Loucy (cell line): ENCODE results near the gene C16orf86.

Source experiments
- EZH2phosphoT487 ChIP-seq: fragments of 200-600 bp; IDR thresholded peaks from 2 replicates; pipeline ENCODE4 v1.6.1; 2018; ENCODE audit warnings: antibody characterized with exemption, mild to moderate bottlenecking, moderate library complexity, borderline replicate concordance
- TF ChIP-seq, protein P1 (sequence below): fragments of 200-600 bp; sonication (generic); conservative IDR thresholded peaks from 2 replicates; pipeline ENCODE4 v1.5.1; 2014; ENCODE audit warnings: mild to moderate bottlenecking, antibody characterized with exemption, low read length

DNA sequence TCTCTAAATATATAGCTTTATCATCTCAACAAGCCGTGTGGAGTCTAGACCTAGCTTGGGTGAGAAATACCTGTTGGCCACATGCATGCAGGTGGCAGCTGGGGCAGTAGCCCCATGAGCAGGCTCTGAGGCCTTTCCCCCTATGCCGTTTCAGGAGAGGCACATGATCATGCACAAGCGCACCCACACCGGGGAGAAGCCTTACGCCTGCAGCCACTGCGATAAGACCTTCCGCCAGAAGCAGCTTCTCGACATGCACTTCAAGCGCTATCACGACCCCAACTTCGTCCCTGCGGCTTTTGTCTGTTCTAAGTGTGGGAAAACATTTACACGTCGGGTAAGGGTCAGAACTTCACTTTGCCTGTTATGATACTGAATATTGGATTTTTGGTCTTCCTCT lies 38.4 kb upstream of the C16orf86 start:
- no peak for TF ChIP-seq EZH2phosphoT487
- TF ChIP-seq, protein P1, sequence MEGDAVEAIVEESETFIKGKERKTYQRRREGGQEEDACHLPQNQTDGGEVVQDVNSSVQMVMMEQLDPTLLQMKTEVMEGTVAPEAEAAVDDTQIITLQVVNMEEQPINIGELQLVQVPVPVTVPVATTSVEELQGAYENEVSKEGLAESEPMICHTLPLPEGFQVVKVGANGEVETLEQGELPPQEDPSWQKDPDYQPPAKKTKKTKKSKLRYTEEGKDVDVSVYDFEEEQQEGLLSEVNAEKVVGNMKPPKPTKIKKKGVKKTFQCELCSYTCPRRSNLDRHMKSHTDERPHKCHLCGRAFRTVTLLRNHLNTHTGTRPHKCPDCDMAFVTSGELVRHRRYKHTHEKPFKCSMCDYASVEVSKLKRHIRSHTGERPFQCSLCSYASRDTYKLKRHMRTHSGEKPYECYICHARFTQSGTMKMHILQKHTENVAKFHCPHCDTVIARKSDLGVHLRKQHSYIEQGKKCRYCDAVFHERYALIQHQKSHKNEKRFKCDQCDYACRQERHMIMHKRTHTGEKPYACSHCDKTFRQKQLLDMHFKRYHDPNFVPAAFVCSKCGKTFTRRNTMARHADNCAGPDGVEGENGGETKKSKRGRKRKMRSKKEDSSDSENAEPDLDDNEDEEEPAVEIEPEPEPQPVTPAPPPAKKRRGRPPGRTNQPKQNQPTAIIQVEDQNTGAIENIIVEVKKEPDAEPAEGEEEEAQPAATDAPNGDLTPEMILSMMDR: no peak
